Body of pancreas (tissue), 4 donors: Measurements from ENCODE around the gene EMILIN3. TPM values are rescaled to one million over a fixed set of nuclear protein-coding genes. Genes with fewer than 3 reads are reported as not detected.

ENCODE experiments used
- ATAC-seq: fragments of 150-250 bp; one replicate; pipeline ENCODE4 v1.9.1; 2016
- DNase-seq, 4 donors: peaks; one replicate each; pipeline ENCODE4 v3.0.0-alpha.2; 2019
- H3K27ac ChIP-seq, 4 donors: fragments of 200-600 bp; sonication (generic); 1 replicate in 3 of 4; 2 replicates in 1 of 4; pipeline versions ENCODE4 v1.5.1 to v1.6.1; 2016 to 2019; ENCODE audit warnings: mild to moderate bottlenecking in 1 of 4, mixed read lengths in 1 of 4, moderate library complexity in 1 of 4
- H3K27me3 ChIP-seq, 2 donors: fragments of 200-600 bp; sonication (generic); one replicate each; pipeline ENCODE4 v1.6.0; 2016; ENCODE audit warnings: mild to moderate bottlenecking in 1 of 2
- H3K36me3 ChIP-seq, 2 donors: fragments of 200-600 bp; sonication (generic); replicated peaks in 1 of 2; 2 replicates each; pipeline ENCODE4 v1.5.1; 2016; ENCODE audit warnings: low read depth in 2 of 2; ENCODE audit not compliant: insufficient read depth in 1 of 2
- H3K4me1 ChIP-seq: fragments of 200-600 bp; sonication (generic); one replicate; pipeline ENCODE4 v1.6.0; 2016
- H3K4me3 ChIP-seq, 2 donors: fragments of 200-600 bp; sonication (generic); 1 replicate in 1 of 2; 2 replicates in 1 of 2; pipeline ENCODE4 v1.5.1; 2016 to 2019
- H3K9me3 ChIP-seq, 3 donors: fragments of 200-600 bp; sonication (generic); 1 replicate in 2 of 3; 2 replicates in 1 of 3; pipeline ENCODE4 v1.5.1; 2016
- POLR2A ChIP-seq, 3 donors: fragments of 450-650 bp; IDR thresholded peaks; one replicate each; pipeline ENCODE4 v1.6.1; 2016; ENCODE audit warnings: antibody characterized with exemption in 3 of 3, mild to moderate bottlenecking in 2 of 3
- WGBS, 2 donors: methylation state at CpG; one replicate each; pipeline ENCODE4 v1.1.5; 2017; 5-methylcytosine and 5-hydroxymethylcytosine counted together
- intact Hi-C: fragments of 100-400 bp; cut with DNase I; formaldehyde crosslinking; loops from one replicate; pipeline ENCODE4 v1.15.1; 2023
- total RNA-seq, 2 donors: library from RNA; depleted of rRNA; stranded (reverse); fragments of >200 nt; gene quantifications; one replicate each; pipeline ENCODE4 v1.1.0, GENCODE V29; 2016
- TF ChIP-seq, protein P1 (sequence below), 7 experiments: fragments of 450-650 bp in 4 of 7; fragments of 200-600 bp in 3 of 7; sonication (generic) in 3 of 7; IDR thresholded peaks; one replicate each; pipeline ENCODE4 v1.5.1; 2016 to 2019; ENCODE audit warnings: antibody characterized with exemption in 7 of 7

The EMILIN3 gene
- total RNA-seq, 2 donors from 2014 or later: 0.26 TPM; not detected in 1

GRCh38 chr20:41379551-41379950 is 12.9 kb upstream of the EMILIN3 start:
- TF ChIP-seq POLR2A (IDR thresholded peaks at IDR 0.05): no peak
- TF ChIP-seq, protein P1, sequence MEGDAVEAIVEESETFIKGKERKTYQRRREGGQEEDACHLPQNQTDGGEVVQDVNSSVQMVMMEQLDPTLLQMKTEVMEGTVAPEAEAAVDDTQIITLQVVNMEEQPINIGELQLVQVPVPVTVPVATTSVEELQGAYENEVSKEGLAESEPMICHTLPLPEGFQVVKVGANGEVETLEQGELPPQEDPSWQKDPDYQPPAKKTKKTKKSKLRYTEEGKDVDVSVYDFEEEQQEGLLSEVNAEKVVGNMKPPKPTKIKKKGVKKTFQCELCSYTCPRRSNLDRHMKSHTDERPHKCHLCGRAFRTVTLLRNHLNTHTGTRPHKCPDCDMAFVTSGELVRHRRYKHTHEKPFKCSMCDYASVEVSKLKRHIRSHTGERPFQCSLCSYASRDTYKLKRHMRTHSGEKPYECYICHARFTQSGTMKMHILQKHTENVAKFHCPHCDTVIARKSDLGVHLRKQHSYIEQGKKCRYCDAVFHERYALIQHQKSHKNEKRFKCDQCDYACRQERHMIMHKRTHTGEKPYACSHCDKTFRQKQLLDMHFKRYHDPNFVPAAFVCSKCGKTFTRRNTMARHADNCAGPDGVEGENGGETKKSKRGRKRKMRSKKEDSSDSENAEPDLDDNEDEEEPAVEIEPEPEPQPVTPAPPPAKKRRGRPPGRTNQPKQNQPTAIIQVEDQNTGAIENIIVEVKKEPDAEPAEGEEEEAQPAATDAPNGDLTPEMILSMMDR (IDR thresholded peaks at IDR 0.05): no peak

DNA sequence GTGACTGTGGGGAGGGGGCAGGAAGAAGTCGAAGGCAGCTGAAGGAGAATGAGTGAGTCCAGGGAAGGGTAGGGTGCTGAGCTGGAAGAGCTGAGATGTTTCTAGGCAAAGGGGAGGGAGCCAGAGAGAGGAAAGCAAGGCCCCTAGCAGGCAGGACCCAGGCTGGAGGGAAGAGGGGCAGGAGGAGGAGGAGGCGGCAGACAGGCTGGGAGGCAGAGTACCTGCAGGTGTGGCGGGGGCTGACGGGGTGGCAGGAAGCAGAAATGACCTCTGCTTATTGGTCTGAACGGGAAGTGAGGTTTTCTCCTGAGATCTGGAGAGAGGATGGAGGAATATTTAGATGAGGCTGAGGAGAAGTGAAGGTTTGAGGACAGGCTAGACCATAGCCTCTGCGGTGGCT is 10.7 kb upstream of the EMILIN3 start:
- intact Hi-C loops: no loop called here
- Histone ChIP-seq H3K4me1 (no peaks in the 10 kb centered on the region), H3K27me3 (no peaks in the 10 kb centered on the region), H3K27ac (no peak overlapping the region), H3K36me3 (no peaks in the 10 kb centered on the region), H3K9me3 (no peaks in the 10 kb centered on the region), H3K4me3 (no peak overlapping the region)
- TF ChIP-seq POLR2A (IDR thresholded peaks at IDR 0.05): no peak
- TF ChIP-seq, protein P1 (IDR thresholded peaks at IDR 0.05): no peak
- DNase-seq (no peak), ATAC-seq (no peak)
- 59 to 62% methylated on average over 6 of the region's 6 CpGs for WGBS, 2 donors

More at GRCh38 chr20:41379551-41379950, 12.9 kb upstream of the EMILIN3 start:
- Histone ChIP-seq H3K9me3 (no peaks in the 10 kb centered on the region), H3K27me3 (no peaks in the 10 kb centered on the region), H3K36me3 (no peaks in the 10 kb centered on the region), H3K27ac (no peak overlapping the region), H3K4me3 (no peak overlapping the region), H3K4me1 (no peaks in the 10 kb centered on the region)
- ATAC-seq: no peak
- WGBS, 2 donors: 70 to 71% methylated on average over 2 of the region's 2 CpGs
- DNase-seq: no peak
- intact Hi-C loops: no loop called here

DNA sequence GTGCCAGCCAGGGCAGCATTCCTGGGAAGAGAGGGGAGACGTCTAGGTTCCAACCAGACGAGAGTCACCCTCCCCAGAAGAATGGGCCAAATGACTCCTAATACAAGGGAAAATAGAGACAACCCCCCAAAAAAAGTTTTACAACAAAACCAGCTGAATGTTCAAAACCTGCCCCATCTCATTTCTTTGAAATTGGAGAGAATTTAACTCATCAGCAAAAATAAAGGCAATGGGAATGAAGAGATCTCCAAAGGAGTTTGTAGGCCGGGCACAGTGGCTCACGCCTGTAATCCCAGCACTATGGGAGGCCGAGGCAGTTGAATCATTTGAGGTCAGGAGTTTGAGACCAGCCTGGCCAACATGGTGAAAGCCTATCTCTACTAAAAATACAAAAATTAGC is 9.7 kb upstream of the EMILIN3 start:
- no peaks in the 10 kb centered on the region for H3K9me3 ChIP-seq
- WGBS, 2 donors: 79 to 83% methylated on average over 5 of the region's 5 CpGs
- no peak overlapping the region for H3K4me3 ChIP-seq
- no peak for ATAC-seq
- no peaks in the 10 kb centered on the region for H3K36me3 ChIP-seq
- no peaks in the 10 kb centered on the region for H3K4me1 ChIP-seq
- intact Hi-C loops: no loop called here
- no peak for DNase-seq
- H3K27me3 ChIP-seq: no peaks in the 10 kb centered on the region
- no peak for TF ChIP-seq POLR2A (IDR thresholded peaks at IDR 0.05)
- TF ChIP-seq, protein P1 (IDR thresholded peaks at IDR 0.05): no peak
- H3K27ac ChIP-seq: no peak overlapping the region

GRCh38 chr20:41375846-41376245 is 9.2 kb upstream of the EMILIN3 start:
- Histone ChIP-seq H3K36me3 (no peaks in the 10 kb centered on the region), H3K4me1 (no peaks in the 10 kb centered on the region), H3K27ac (no peak overlapping the region), H3K9me3 (no peaks in the 10 kb centered on the region), H3K4me3 (no peak overlapping the region), H3K27me3 (no peaks in the 10 kb centered on the region)
- no peak for DNase-seq
- 74% methylated on average over 9 of the region's 9 CpGs for WGBS, 2 donors
- no peak for ATAC-seq
- intact Hi-C loops: no loop called here
- no peak for TF ChIP-seq POLR2A (IDR thresholded peaks at IDR 0.05)
- TF ChIP-seq, protein P1 (IDR thresholded peaks at IDR 0.05): no peak
